IMR-90 (cell line): ENCODE data around the gene PARP2. TPM values are rescaled to one million over a fixed set of nuclear protein-coding genes. Genes with fewer than 3 reads are reported as not detected.

ENCODE experiments used
- ATAC-seq: fragments of 200-7000 bp; cut with Tn5 transposase; 2 replicates; pipeline ENCODE4 v1.9.1; 2020; ENCODE audit warnings: low read depth, mild to moderate bottlenecking, moderate library complexity
- BruUV-seq: library from RNA; stranded (reverse); fragments of 400-500 nt; replicated peaks from 2 replicates; lab custom pipeline; 2021; lab: Mats Ljungman, UMichigan
- CTCF ChIA-PET: fragments of 300-600 bp; formaldehyde crosslinking; extraction: SDS; loops from one replicate; lab custom pipeline; 2021; ENCODE audit warnings: antibody characterized with exemption; lab: Yijun Ruan, JAX
- POLR2A ChIA-PET: fragments of 300-600 bp; sonication (Branson Sonifier 250); formaldehyde crosslinking; loops from one replicate; lab custom pipeline; 2022; ENCODE audit warnings: antibody characterized with exemption; ENCODE audit not compliant: unreplicated experiment; lab: Charles Lee
- DNase-seq: peaks from one replicate; pipeline ENCODE4 v3.0.0; 2013
- H2AFZ ChIP-seq: replicated peaks from 2 replicates; pipeline ENCODE3; 2013; ENCODE audit warnings: low read length, mild to moderate bottlenecking; ENCODE audit not compliant: poor library complexity
- H2AK5ac ChIP-seq: 2 replicates; pipeline ENCODE4 v1.6.1; 2013; ENCODE audit warnings: low read depth, low read length, inconsistent platforms
- H2AK9ac ChIP-seq: replicated peaks from 2 replicates; pipeline ENCODE3; 2013; ENCODE audit warnings: mild to moderate bottlenecking, low read depth, low read length, moderate library complexity; ENCODE audit not compliant: poor library complexity
- H2BK120ac ChIP-seq: 2 replicates; pipeline ENCODE4 v1.6.1; 2013; ENCODE audit warnings: low read depth, low read length, inconsistent platforms
- H2BK15ac ChIP-seq: 3 replicates; pipeline ENCODE4 v1.6.1; 2013; ENCODE audit warnings: low read depth, low read length, inconsistent platforms
- H2BK20ac ChIP-seq: 2 replicates; pipeline ENCODE4 v1.6.1; 2013; ENCODE audit warnings: low read depth, mild to moderate bottlenecking, inconsistent platforms, low read length, moderate library complexity
- H2BK5ac ChIP-seq: 2 replicates; pipeline ENCODE4 v1.6.1; 2013; ENCODE audit warnings: mild to moderate bottlenecking, low read depth, low read length, inconsistent platforms; ENCODE audit not compliant: poor library complexity, severe bottlenecking
- H3K14ac ChIP-seq: replicated peaks from 2 replicates; pipeline ENCODE4 v1.6.1; 2013; ENCODE audit warnings: low read depth, low read length, inconsistent platforms
- H3K18ac ChIP-seq: 2 replicates; pipeline ENCODE4 v1.6.1; 2013; ENCODE audit warnings: low read depth, low read length, control low read depth
- H3K23ac ChIP-seq: 2 replicates; pipeline ENCODE4 v1.6.1; 2013; ENCODE audit warnings: low read depth, low read length, inconsistent platforms
- H3K27ac ChIP-seq: 2 replicates; pipeline ENCODE4 v1.5.1; 2013; ENCODE audit warnings: mild to moderate bottlenecking, control low read depth, low read length; ENCODE audit not compliant: insufficient read depth
- H3K27me3 ChIP-seq: 2 replicates; pipeline ENCODE4 v1.6.1; 2013; ENCODE audit warnings: low read length; ENCODE audit not compliant: control insufficient read depth, insufficient read depth
- H3K36me3 ChIP-seq: 2 replicates; pipeline ENCODE4 v1.6.1; 2013; ENCODE audit warnings: low read length, mixed read lengths; ENCODE audit not compliant: control insufficient read depth, insufficient read depth
- H3K4ac ChIP-seq: 2 replicates; pipeline ENCODE4 v1.6.1; 2013; ENCODE audit warnings: low read depth, low read length, inconsistent platforms
- H3K4me1 ChIP-seq: 2 replicates; pipeline ENCODE4 v1.6.1; 2013; ENCODE audit warnings: low read length, mixed read lengths; ENCODE audit not compliant: control insufficient read depth, insufficient read depth
- H3K4me2 ChIP-seq: 2 replicates; pipeline ENCODE4 v1.6.1; 2013; ENCODE audit warnings: low read depth, mild to moderate bottlenecking, control low read depth, low read length, moderate library complexity
- H3K4me3 ChIP-seq: 2 replicates; pipeline ENCODE4 v1.5.1; 2013; ENCODE audit warnings: low read depth, mild to moderate bottlenecking, control low read depth, low read length, moderate library complexity; ENCODE audit not compliant: insufficient read depth
- H3K56ac ChIP-seq: 2 replicates; pipeline ENCODE4 v1.6.1; 2013; ENCODE audit warnings: low read length, inconsistent platforms; ENCODE audit not compliant: insufficient read depth; ENCODE audit errors: extremely low read depth
- H3K79me1 ChIP-seq, 2 experiments: 2 replicates each; pipeline ENCODE4 v1.6.1; 2013; ENCODE audit warnings: low read length in 2 of 2, inconsistent platforms in 1 of 2, low read depth in 1 of 2
- H3K9ac ChIP-seq: 2 replicates; pipeline ENCODE4 v1.6.1; 2013; ENCODE audit warnings: low read depth, low read length, control low read depth
- H3K9me1 ChIP-seq: 2 replicates; pipeline ENCODE4 v1.6.1; 2013; ENCODE audit warnings: low read length, inconsistent platforms; ENCODE audit not compliant: insufficient read depth
- H3K9me3 ChIP-seq: 2 replicates; pipeline ENCODE4 v1.6.1; 2013; ENCODE audit warnings: low read length; ENCODE audit not compliant: control insufficient read depth, insufficient read depth
- H4K20me1 ChIP-seq: 2 replicates; pipeline ENCODE4 v1.6.1; 2013; ENCODE audit warnings: low read length, inconsistent platforms; ENCODE audit not compliant: insufficient read depth
- H4K5ac ChIP-seq: 2 replicates; pipeline ENCODE4 v1.6.1; 2013; ENCODE audit warnings: mild to moderate bottlenecking, low read depth, low read length, control low read depth
- H4K8ac ChIP-seq, 2 experiments: 2 replicates each; pipeline ENCODE4 v1.6.1; 2013; ENCODE audit warnings: low read depth in 2 of 2, low read length in 2 of 2, control low read depth in 1 of 2, inconsistent platforms in 1 of 2
- H4K91ac ChIP-seq: 2 replicates; pipeline ENCODE4 v1.6.1; 2013; ENCODE audit warnings: low read depth, low read length, inconsistent platforms; ENCODE audit not compliant: insufficient read depth
- BHLHE40 ChIP-seq: fragments of 150-350 bp; IDR thresholded peaks from 2 replicates; pipeline ENCODE4 v1.6.1; 2016; ENCODE audit warnings: mild to moderate bottlenecking, low read depth, low read length
- CEBPB ChIP-seq: IDR thresholded peaks from 2 replicates; pipeline ENCODE4 v1.6.1; 2012; ENCODE audit warnings: low read depth, low read length, improper control_type of control experiment
- CHD1 ChIP-seq: IDR thresholded peaks from 2 replicates; pipeline ENCODE4 v1.6.1; 2012; ENCODE audit warnings: low read depth, low read length, improper control_type of control experiment
- CTCF ChIP-seq: conservative IDR thresholded peaks from 2 replicates; pipeline ENCODE4 v1.5.1; 2012; ENCODE audit warnings: mild to moderate bottlenecking, low read depth, low read length, improper control_type of control experiment
- ELK1 ChIP-seq: fragments of 150-350 bp; IDR thresholded peaks from 2 replicates; pipeline ENCODE4 v1.6.1; 2016; ENCODE audit warnings: low read depth, mild to moderate bottlenecking, low read length, moderate library complexity, borderline replicate concordance
- FOS ChIP-seq: fragments of 150-350 bp; IDR thresholded peaks from 2 replicates; pipeline ENCODE4 v1.6.1; 2016; ENCODE audit warnings: low read depth, low read length
- MAFK ChIP-seq: IDR thresholded peaks from 2 replicates; pipeline ENCODE4 v1.6.1; 2012; ENCODE audit warnings: low read depth, low read length, improper control_type of control experiment
- MAZ ChIP-seq: IDR thresholded peaks from 2 replicates; pipeline ENCODE4 v1.6.1; 2012; ENCODE audit warnings: low read depth, mild to moderate bottlenecking, low read length, improper control_type of control experiment, moderate library complexity, borderline replicate concordance
- MXI1 ChIP-seq: IDR thresholded peaks from 2 replicates; pipeline ENCODE4 v1.6.1; 2012; ENCODE audit warnings: low read depth, mild to moderate bottlenecking, low read length, moderate library complexity, borderline replicate concordance
- NFE2L2 ChIP-seq: fragments of 150-350 bp; IDR thresholded peaks from 2 replicates; pipeline ENCODE4 v1.6.1; 2016; ENCODE audit warnings: low read depth, mild to moderate bottlenecking, low read length
- POLR2A ChIP-seq: IDR thresholded peaks from 2 replicates; pipeline ENCODE4 v1.6.1; 2012; ENCODE audit warnings: mild to moderate bottlenecking, low read depth, low read length
- RAD21 ChIP-seq: IDR thresholded peaks from 2 replicates; pipeline ENCODE4 v1.6.1; 2012; ENCODE audit warnings: low read length, improper control_type of control experiment
- RCOR1 ChIP-seq: IDR thresholded peaks from 2 replicates; pipeline ENCODE4 v1.6.1; 2012; ENCODE audit warnings: mild to moderate bottlenecking, low read length, improper control_type of control experiment; ENCODE audit not compliant: insufficient replicate concordance
- RFX5 ChIP-seq: IDR thresholded peaks from 2 replicates; pipeline ENCODE4 v1.8.0; 2012; ENCODE audit warnings: low read depth, mild to moderate bottlenecking, low read length, moderate library complexity
- SMC3 ChIP-seq: fragments of 150-350 bp; IDR thresholded peaks from 2 replicates; pipeline ENCODE4 v1.6.1; 2016; ENCODE audit warnings: low read depth, mild to moderate bottlenecking, antibody characterized with exemption, low read length, moderate library complexity
- WGBS, 2 experiments: methylation state at CpG; one replicate each; pipeline versions ENCODE4 v1.1.5 to v1.1.7; 2013; ENCODE audit warnings: missing lambda C conversion rate in 2 of 2; ENCODE audit not compliant: insufficient read length in 1 of 2; ENCODE audit errors: extremely low coverage in 2 of 2; 5-methylcytosine and 5-hydroxymethylcytosine counted together
- dilution Hi-C: fragments of 300-500 bp; cut with HindIII; formaldehyde crosslinking; loops from one replicate; pipeline ENCODE4 v1.14.3; 2018; ENCODE audit warnings: low sequenced_read_pairs; ENCODE audit not compliant: unreplicated experiment
- in situ Hi-C: fragments of 300-500 bp; cut with MboI; formaldehyde crosslinking; loops from 3 replicates; pipeline ENCODE4 v1.14.3; 2019; ENCODE audit warnings: low sequenced_read_pairs, inconsistent platforms, mixed read lengths
- intact Hi-C: fragments of 100-400 bp; cut with micrococcal nuclease; formaldehyde crosslinking; loops from 2 replicates; pipeline ENCODE4 v1.10.0; 2022
- polyA plus RNA-seq, 3 experiments: library from polyadenylated mRNA; depleted of rRNA; stranded (reverse); fragments of >200 nt; gene quantifications; 2 replicates each; pipeline ENCODE4 v1.2.3, GENCODE V29; 2012; ENCODE audit warnings: low replicate concordance in 1 of 3
- total RNA-seq: library from RNA; depleted of rRNA; stranded (reverse); fragments of >200 nt; gene quantifications from 2 replicates; pipeline ENCODE4 v1.2.3, GENCODE V29; 2012

PARP2 gene
- total and polyA plus RNA-seq, 2 of the 4 experiments (the other 2 are of a cell fraction): 11.7 to 19.1 TPM

DNA sequence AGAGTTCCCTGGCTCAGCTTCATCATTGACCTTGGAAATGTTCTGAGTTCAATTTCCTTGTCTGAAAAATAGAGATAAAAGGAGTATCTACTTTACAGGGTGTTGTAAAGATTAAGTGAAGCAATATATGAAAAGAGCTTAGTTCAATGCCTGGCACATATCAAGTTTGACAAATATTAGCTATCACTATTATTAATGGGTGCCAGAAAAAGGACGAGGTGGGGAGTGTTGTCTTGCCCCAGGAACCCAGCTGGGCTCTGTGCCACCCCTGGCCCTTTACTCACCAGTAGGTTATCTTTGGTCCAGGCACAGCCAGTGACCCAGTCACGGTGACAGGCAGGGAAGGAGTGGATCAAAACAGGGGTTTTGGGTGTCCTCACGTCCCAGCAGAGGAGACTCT is 32.0 kb downstream of the PARP2 start:
- Histone ChIP-seq H3K18ac (no peak overlapping the region), H3K9me3 (no peaks in the 10 kb centered on the region), H3K27me3 (no peaks in the 10 kb centered on the region), H3K14ac (no peak overlapping the region), H2BK5ac (no peak overlapping the region), H2AK9ac (no peak overlapping the region), H3K4me2 (no peak overlapping the region), H3K56ac (no peak overlapping the region), H2AFZ (no peak overlapping the region), H3K4me1 (no peaks in the 10 kb centered on the region), H3K9ac (no peak overlapping the region), H2AK5ac (no peak overlapping the region), H2BK20ac (no peak overlapping the region), H2BK120ac (no peak overlapping the region), H2BK15ac (no peak overlapping the region), H3K4ac (no peak overlapping the region), H4K5ac (no peak overlapping the region), H4K91ac (no peak overlapping the region), H4K8ac (no peak overlapping the region), H3K27ac (no peak overlapping the region), H3K36me3 (peaks cover 77% of the 10 kb centered on the region), H3K23ac (no peak overlapping the region), H3K79me1 (no peaks in the 10 kb centered on the region), H3K9me1 (no peaks in the 10 kb centered on the region), H3K4me3 (no peak overlapping the region), H4K20me1 (no peaks in the 10 kb centered on the region)
- BruUV-seq: no TSS peak
- dilution Hi-C loops (no loop called here), in situ Hi-C loops (no loop called here), intact Hi-C loops (no loop called here)
- POLR2A ChIA-PET: no interaction called here
- ATAC-seq (no peak), DNase-seq (no peak)
- no peak for TF ChIP-seq CEBPB
- TF ChIP-seq POLR2A: no peak
- no peak for TF ChIP-seq SMC3
- no peak for TF ChIP-seq RFX5
- TF ChIP-seq MXI1: no peak
- TF ChIP-seq MAFK: no peak
- no peak for TF ChIP-seq RAD21
- TF ChIP-seq MAZ: no peak
- TF ChIP-seq CHD1: no peak
- TF ChIP-seq FOS: no peak
- no peak for TF ChIP-seq CTCF
- no peak for TF ChIP-seq BHLHE40
- TF ChIP-seq NFE2L2: no peak
- TF ChIP-seq RCOR1: no peak
- no peak for TF ChIP-seq ELK1
- CTCF ChIA-PET: no interaction called here
- no CpG with 5 or more reads among the region's 3 CpGs for WGBS, 2 experiments
